GM18520 (cell line): ENCODE results near the gene SERPINE2.
A peak's percentile ranks its signal among the peaks of the same experiment; 100 is the strongest.

Experiments
- ATAC-seq: cut with Tn5 transposase; IDR thresholded peaks from one replicate; pipeline ENCODE4 v1.9.1; 2021; ENCODE audit not compliant: unreplicated experiment

SERPINE2 gene

GRCh38 chr2:224055101-224055500 lies 16.0 kb upstream of the SERPINE2 start:
- no peak for ATAC-seq

- no peak for ATAC-seq
These were observed 7.7 kb upstream of the SERPINE2 start for GRCh38 chr2:224046752-224047151.

DNA sequence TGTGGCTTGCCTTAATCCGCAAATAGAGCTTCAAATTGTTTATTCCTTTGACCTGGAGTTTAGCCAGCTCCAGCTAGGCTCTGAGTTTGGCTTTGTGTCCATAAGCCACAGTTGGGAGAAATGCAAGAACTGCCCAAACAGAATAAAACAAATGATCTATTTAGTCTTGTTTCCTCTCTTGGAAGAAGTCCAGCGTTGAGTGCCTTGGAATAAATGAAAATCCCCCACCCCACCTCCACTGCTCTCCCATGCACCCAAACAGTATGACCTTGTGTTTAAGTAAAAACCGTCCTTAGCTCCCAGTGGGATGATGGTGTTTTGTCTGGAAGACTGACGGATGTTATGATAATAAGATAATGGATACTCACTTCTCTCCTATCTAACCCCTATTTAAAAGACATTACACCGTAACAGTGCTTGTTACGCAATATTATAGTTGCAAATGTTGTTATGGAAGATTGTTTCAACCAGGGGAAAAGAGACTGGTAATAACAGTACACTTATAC lies 3.2 kb upstream of the SERPINE2 start:
- no peak for ATAC-seq

DNA sequence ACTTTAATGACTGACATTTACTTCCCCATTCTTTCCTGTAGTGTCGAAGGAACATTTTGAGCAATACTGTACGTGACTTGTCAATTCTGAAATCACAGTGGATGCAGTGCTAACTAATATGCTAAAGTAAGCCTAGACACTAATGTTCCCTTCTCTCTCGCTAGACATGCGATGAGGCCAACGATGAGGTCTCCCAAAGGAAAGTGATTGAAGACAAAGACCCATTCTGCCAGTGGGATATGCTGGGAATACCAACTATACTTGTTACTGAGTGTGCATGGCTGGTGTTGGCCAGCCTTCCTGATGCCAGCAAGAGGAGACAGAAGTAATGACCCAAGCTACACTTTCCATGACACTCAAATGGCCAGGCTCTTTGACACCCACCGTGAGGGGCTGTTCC lies 2.5 kb upstream of the SERPINE2 start:
- no peak for ATAC-seq

DNA sequence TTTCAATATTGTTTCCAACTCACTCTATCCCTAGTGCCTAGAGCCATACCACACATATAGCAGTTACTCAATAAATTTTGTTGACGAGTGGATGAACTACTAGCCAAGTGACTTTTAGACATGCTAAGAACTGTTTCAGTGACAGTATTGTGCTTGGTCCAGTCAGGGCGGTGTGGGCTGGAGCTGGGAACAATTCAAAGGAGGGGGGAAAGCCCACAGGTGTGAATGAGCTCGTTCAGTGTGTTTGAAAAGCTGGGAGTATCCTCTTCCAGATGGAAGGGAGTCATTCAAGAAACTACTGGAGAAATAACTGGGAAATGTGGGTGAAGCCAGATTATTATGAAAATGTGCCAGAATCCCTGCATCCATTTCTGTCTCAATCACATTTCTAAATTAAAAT lies 1.7 kb upstream of the SERPINE2 start:
- no peak for ATAC-seq

DNA sequence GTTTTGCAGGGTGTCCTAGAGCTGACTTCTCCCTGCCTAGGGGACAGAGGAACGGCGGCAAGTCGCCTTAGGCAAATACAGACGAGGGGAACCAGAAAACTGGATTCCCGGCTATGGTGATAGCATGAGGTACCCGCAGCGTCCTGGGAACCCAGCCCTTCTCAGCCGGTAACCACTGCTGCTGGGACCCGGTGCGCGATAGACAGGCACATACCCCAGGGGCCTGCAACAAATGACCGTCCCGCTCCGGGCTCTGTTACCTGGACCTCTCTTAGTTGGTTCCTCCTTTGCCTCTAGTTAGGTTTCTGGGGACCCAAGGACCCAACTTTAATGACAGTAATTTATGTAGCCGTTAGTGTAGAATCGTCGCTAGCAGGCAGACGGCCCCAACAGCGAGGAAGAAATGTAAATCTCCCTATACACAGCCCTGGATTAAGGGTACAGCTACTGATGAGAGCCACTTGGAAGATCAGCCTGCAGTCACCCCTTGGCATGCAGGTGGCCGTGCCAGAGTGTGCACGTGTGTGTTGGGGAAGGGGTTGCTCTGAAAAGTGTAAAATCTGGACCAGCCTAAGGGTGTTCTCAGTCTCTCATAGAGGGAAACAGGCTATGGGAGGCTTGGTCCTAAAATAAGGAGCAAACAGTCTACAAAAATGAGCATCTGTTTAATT lies 819 bp upstream of the SERPINE2 start:
- ATAC-seq: no peak

DNA sequence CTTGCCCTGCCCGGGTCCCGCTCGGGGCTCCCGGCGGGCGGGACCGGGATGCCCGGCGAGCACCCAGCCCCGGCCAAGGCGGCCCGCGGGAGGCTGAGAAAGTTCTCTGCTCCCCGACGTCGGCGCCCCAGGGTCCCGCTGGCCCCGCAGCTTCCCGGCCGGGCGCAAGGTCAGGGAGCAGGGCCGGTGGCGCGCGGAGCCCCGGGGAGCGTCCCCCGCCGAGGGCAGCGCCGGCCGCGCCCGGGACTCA lies 331 bp downstream of the SERPINE2 start:
- ATAC-seq: peak; percentile 15

GRCh38 chr2:224038049-224038829 lies 847 bp downstream of the SERPINE2 start:
- peak; percentile 40 for ATAC-seq

DNA sequence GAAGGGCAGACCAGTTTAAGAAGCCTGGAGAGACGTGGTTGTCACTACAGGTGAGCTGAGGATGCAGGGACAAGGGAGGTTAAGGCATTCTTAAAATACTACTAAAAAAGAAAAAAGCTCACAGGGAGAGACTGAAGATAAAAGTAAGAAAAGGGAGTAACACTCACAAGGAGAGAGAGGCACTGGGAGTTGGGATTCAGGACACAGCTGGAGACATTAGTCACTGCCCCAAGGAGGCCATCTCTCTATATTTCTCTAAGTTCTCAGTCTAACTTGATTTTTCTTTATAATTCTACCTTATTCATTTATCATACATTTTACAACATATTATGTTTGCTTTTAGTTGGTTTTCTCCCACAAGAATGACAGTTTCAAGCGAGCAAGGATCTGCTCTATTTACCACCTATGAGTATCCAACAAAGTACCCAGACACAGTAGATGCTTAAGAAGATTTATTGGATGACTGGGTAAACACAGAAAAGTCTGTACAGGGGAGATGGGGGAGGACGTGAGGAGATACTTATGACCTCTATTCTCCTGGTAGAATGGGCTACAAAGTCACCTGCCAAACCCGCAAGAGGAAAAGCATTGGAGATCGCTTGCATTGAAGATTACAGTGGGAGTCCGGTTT lies 2.2 kb downstream of the SERPINE2 start:
- ATAC-seq: no peak

- no peak for ATAC-seq
These were observed 5.1 kb downstream of the SERPINE2 start for GRCh38 chr2:224034017-224034416.

GRCh38 chr2:224033601-224034000 lies 5.5 kb downstream of the SERPINE2 start:
- ATAC-seq: no peak

DNA sequence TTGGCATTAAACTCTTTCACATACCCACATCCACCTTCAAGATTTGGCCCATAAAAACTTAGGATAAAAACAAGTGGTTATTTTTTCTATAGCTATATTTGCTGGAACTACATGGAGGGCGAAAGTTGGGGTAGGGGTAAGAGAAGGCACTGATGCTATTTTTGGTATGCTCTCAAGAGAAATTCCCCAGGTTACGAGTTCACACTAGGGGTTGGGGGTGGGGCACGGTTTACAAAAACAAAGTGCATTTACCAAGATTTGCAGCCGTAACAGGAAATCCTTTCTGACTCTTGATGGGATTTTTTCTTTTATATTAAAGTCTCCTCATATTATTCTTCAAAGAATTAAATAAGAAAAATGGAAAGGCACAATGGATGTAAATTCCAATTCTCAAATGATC lies 6.8 kb downstream of the SERPINE2 start:
- ATAC-seq: no peak

DNA sequence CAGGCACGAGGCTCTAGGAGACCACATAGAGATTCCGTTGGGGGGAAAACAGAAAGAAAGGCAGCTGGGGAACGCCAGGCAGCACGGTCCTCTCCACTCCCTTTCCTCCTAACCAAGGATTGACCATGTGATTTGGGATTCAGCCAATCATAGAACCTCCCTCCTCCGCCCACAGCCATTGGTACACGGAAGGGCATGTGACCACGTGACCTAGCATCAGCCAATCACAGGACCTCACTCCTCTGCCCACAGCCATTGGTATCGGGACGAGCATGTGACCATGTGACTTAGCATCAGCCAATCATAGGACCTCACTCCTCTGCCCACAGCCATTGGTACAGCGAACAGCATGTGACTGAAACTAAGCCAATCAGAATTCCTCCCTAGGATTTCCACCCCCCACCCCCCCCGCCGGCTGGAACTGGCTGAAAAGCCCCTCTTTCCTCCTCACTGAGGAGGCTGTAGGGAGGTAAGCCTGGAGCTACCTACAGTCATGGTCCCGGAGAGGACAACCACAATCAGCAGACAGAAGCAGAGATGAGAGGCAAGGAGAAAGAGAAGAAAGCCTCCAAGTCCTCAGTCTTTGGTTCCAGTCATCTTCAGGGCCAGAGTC lies 7.6 kb downstream of the SERPINE2 start:
- no peak for ATAC-seq

GRCh38 chr2:224030786-224031185 lies 8.3 kb downstream of the SERPINE2 start:
- ATAC-seq: no peak

DNA sequence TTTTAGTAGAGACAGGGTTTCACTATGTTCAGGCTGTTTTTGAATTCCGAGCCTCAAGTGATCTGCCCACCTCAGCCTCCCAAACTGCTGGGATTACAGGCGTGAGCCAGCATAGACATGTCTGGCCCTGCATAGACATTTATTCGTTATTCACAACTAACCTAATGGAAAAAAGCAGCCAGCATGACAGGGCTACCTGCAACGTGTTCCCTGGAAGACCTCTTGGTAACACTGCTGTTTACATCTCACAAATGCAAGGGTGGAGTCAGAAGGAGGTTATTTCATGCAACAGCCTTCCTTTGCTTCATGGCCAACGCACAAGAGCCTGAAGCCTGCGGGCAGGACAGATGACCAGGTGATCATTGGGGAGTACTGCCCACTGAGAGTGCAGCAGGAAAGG lies 9.2 kb downstream of the SERPINE2 start:
- ATAC-seq: no peak

DNA sequence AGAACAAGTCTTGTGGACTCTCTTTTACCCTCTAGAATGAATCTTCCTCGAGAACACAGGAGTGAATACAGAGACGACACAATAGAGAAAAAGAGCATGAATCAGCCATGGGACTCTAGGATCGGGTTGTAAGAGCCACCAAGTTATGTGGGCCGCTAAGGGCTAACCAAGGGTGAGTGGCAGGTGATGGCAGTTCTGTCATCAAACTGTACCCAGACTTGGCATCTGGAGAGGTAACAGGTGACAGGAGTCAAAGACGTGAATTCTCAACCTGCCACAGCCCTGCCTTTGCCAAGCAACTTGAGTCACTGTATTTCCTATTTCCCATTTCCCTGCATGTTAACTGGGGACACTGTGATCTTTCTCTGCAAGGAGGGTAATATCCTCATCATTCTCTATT lies 11.2 kb downstream of the SERPINE2 start:
- no peak for ATAC-seq

DNA sequence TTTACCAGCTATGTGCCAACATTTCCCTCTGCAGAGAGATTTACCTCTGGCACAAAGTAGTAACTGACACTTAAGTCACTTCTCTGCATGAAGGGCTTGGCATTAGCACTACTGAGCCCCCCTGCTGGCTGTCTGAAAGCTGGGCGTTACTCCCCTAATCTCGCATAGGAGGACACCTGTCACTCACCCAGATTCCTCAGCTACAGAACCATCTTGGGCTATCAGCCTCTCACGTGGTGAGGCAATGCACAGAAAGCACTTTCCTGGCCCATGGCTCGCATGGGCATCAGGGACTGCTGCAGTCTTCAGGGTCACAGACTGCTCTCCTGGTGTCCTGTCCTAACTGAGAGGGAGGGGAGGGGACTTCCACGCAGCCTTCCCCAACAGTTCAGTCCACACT lies 12.0 kb downstream of the SERPINE2 start:
- ATAC-seq: no peak

DNA sequence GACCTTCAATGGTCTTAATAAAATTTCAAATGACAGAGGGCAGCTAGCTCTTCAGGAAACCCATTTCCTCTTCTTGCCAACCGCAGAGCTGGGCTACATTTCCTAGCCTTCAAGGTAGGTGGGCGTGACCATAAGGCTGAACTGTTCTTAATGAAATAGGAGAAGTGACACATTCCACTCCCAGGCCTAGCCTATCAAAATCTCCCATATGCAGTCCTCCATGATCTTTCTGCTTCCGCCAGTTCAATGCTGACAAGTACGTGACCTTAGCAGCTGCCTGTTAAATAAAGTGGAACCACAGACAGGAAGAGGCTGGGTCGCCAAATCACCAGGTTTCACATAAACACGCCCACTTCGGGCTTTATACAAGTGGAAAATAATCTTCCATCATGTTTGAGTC lies 13.2 kb downstream of the SERPINE2 start:
- peak; percentile 85 for ATAC-seq

DNA sequence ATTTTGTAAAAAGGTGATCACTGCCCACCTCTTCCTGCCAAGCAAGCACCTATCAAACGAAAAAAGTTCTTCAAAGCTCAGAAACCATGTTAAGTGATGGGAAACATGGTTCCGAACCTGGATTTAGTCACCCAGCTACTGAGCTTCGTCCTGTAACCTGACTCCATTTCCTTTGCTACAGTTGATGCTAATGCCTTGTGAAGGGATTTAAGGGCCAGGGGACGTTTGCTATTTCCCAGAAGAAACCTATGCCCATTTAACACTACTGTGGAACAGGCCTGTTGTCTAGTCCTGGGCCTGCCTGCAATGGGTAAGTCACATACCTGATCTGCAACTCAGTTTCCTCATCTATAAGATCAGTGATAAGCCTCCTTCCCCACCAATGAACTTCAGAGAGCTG lies 14.8 kb downstream of the SERPINE2 start:
- ATAC-seq: no peak

DNA sequence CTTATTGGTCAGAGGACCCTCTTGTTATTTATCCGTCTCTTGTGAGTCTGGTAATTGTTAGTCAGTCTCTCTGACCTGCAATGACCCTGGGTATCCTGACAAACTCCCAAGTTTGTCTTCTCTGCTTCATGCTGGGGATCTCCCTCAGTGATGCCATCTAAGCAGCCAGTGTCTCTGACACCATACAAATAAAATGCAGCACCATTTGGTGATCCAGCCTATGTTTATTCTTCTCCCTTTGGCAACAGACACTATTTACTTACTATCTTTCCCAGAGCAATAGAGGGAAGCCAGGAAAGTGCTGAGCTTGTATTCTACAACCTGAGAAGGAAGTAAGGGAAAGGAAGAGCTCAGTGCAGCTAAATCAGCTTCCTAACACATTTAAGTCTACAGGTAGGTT lies 15.9 kb downstream of the SERPINE2 start:
- ATAC-seq: no peak

- ATAC-seq: no peak
These were observed 16.6 kb downstream of the SERPINE2 start for GRCh38 chr2:224022486-224022885.

- ATAC-seq: no peak
These were observed 18.6 kb downstream of the SERPINE2 start for GRCh38 chr2:224020523-224020922.
